ENCODE results near the gene CHST14.
A peak's percentile ranks its signal among the peaks of the same experiment; 100 is the strongest.

The CHST14 gene

GRCh38 chr15:40464595-40465185, 6.1 kb upstream of the CHST14 start:
- DNase-seq, result no peak

- no peak for DNase-seq
Measured at GRCh38 chr15:40465939-40466338, 4.8 kb upstream of the CHST14 start.

GRCh38 chr15:40466426-40467260, 4.1 kb upstream of the CHST14 start:
- no peak for DNase-seq

GRCh38 chr15:40467261-40467615, 3.5 kb upstream of the CHST14 start:
- no peak for DNase-seq

GRCh38 chr15:40468898-40469331, 1.9 kb upstream of the CHST14 start:
- no peak for DNase-seq

GRCh38 chr15:40469776-40470390, 901 bp upstream of the CHST14 start:
- no peak for DNase-seq

- peak; percentile 28 to 30 for DNase-seq
Measured at GRCh38 chr15:40471105-40471807, 472 bp downstream of the CHST14 start.

GRCh38 chr15:40471808-40472150, 995 bp downstream of the CHST14 start:
- peak; percentile 24 to 29 for DNase-seq

- no peak for DNase-seq
Measured at GRCh38 chr15:40472171-40472727, 1.5 kb downstream of the CHST14 start.

- DNase-seq, result no peak
Measured at GRCh38 chr15:40474581-40474980, 3.8 kb downstream of the CHST14 start.

GRCh38 chr15:40477642-40478327, 7.0 kb downstream of the CHST14 start:
- DNase-seq, result no peak

- no peak for DNase-seq
Measured at GRCh38 chr15:40479024-40479423, 8.2 kb downstream of the CHST14 start.

- DNase-seq, result no peak
Measured at GRCh38 chr15:40481341-40482074, 10.7 kb downstream of the CHST14 start.

GRCh38 chr15:40483919-40484318, 13.1 kb downstream of the CHST14 start:
- no peak for DNase-seq

- no peak for DNase-seq
Measured at GRCh38 chr15:40486066-40486770, 15.4 kb downstream of the CHST14 start.

- DNase-seq, result no peak
Measured at GRCh38 chr15:40487816-40488682, 17.3 kb downstream of the CHST14 start.

- DNase-seq, result no peak
Measured at GRCh38 chr15:40489274-40490175, 18.7 kb downstream of the CHST14 start.

GRCh38 chr15:40493089-40493840, 22.5 kb downstream of the CHST14 start:
- DNase-seq, result peak; percentile 60 to 70

Measured in activated CD4-positive, alpha-beta T cell treated with anti-CD3 and anti-CD28 coated beads, Interleukin-2, amount 50 U/mL, for 48 hours (primary cell).